H7 (cell line): ENCODE results near the gene AOPEP. TPM values are rescaled to one million over a fixed set of nuclear protein-coding genes. Genes with fewer than 3 reads are reported as not detected.

Experiments
- DNase-seq: peaks from one replicate; pipeline ENCODE4 v3.0.0; 2012
- H3K27me3 ChIP-seq: 2 replicates; pipeline ENCODE4 v1.6.0; 2011; ENCODE audit warnings: mild to moderate bottlenecking, low read length; ENCODE audit not compliant: control insufficient read depth, insufficient read depth
- H3K36me3 ChIP-seq: replicated peaks from 2 replicates; pipeline ENCODE4 v1.5.1; 2011; ENCODE audit warnings: low read length; ENCODE audit not compliant: control insufficient read depth, insufficient read depth
- H3K4me3 ChIP-seq: 2 replicates; pipeline ENCODE4 v1.5.1; 2011; ENCODE audit warnings: low read depth, mild to moderate bottlenecking, control low read depth, low read length, moderate library complexity; ENCODE audit not compliant: insufficient read depth
- total RNA-seq: library from RNA; depleted of rRNA; stranded (reverse); fragments of >200 nt; shearing (Covaris generic); gene quantifications from 2 replicates; pipeline ENCODE4 v1.2.3, GENCODE V29; 2014; rRNA removed

Gene AOPEP, protein sequence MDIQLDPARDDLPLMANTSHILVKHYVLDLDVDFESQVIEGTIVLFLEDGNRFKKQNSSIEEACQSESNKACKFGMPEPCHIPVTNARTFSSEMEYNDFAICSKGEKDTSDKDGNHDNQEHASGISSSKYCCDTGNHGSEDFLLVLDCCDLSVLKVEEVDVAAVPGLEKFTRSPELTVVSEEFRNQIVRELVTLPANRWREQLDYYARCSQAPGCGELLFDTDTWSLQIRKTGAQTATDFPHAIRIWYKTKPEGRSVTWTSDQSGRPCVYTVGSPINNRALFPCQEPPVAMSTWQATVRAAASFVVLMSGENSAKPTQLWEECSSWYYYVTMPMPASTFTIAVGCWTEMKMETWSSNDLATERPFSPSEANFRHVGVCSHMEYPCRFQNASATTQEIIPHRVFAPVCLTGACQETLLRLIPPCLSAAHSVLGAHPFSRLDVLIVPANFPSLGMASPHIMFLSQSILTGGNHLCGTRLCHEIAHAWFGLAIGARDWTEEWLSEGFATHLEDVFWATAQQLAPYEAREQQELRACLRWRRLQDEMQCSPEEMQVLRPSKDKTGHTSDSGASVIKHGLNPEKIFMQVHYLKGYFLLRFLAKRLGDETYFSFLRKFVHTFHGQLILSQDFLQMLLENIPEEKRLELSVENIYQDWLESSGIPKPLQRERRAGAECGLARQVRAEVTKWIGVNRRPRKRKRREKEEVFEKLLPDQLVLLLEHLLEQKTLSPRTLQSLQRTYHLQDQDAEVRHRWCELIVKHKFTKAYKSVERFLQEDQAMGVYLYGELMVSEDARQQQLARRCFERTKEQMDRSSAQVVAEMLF
- total RNA-seq = 9.2 and 12.1 TPM in 2 replicates

DNA sequence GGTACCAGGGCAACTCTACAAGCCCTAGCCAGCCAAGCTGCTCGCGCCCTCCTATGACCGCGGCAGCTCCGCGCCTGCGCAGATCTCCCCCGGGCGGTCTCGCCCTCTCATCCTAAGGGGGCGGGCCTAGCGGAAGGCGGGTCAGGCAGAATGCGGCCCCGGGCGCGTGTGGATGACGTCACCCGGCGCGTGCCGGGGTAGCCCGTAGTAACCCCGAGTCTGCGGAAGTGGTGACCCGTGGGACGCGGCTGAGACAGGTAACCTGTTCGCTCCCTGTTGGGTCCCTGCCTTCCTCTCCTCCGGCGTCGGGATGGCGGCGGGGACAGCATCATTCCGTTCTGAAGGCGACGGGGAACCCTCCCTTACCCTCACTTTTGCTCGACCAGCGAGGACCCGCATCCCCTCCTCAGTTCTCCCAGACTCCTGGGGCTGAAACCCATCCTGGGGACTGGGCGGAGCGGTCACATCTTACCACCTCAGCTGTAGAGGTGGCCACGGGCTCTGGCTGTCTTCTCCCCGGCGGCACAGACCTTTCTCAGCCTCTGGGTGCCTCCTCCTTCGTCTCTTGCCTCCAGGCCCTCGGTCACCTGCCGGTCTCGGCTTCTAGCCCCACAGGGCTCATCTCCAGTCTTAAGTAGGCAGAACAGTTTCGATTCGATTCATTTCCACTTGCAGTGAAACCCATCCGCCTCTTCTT lies at the start of gene AOPEP:
TSS of gene AOPEP (plus strand) at position 205 of the 697 bp plus-strand sequence. CDS start 33,085 bp downstream, outside the sequence.
- Histone ChIP-seq H3K36me3 (no peaks in the 10 kb centered on the region), H3K4me3 (peak within 1 kb of the TSS; percentile 83), H3K27me3 (no peaks in the 10 kb centered on the region)
- peak; percentile 99 for DNase-seq

DNA sequence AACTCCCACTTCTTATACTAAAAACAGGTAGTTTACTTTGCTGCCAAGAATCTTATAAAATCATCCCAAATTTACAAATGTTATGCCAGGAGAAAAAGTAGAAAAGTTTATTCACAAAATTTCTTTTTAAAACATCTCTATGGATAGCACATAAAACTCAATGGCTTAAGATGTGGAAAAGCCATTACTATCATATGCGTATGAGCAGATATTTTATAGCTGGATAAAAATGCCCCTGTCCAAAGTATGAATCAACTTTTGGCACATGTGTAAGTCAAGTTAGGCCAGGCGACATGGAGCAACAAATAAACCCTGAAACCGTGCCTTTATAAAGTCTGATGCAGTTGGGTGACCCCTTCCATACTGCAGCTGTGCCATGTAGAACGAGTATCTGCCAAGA lies 48.6 kb upstream of the AOPEP start:
- no peaks in the 10 kb centered on the region for H3K36me3 ChIP-seq
- no peaks in the 10 kb centered on the region for H3K27me3 ChIP-seq
- no peak for DNase-seq
- no peak overlapping the region for H3K4me3 ChIP-seq

DNA sequence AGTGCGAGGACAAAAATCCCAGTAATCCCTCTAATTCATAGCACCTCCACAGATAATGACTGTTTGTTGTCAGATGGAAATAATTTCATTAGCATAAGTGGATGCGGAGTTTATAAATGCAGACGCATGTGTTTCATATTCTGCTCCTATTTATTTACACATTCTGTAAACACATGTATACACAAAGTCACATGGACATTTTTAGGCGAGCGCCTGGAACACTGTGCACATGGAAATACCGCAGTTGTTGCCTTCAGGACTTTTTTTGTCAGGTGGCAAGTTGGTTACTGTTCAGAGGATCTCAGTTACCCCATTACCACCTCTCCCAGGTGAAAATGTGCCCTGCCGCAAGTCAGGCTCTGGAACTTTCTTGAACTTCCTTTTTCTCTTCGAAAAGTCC lies 46.9 kb upstream of the AOPEP start:
- Histone ChIP-seq H3K27me3 (no peaks in the 10 kb centered on the region), H3K4me3 (no peak overlapping the region), H3K36me3 (no peaks in the 10 kb centered on the region)
- no peak for DNase-seq

DNA sequence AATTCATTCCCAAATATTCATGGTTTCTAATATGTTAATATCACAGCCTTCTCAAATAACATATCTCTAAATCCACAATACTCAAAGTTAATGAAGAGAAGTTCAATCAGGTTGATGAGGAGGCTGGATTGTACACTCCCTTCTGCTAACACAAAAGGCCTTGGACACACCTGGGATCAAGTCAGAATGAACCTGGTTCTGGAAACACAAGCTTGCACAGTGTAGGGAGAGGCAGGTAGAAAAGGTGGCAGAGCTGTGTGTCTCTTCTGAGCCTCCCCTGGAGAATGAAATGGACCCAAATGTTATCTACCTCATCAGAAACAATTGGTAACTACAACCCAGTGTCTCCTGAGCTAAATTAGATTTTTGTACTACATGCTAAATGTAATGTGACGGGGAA lies 46.5 kb upstream of the AOPEP start:
- no peak for DNase-seq
- H3K27me3 ChIP-seq = no peaks in the 10 kb centered on the region
- no peak overlapping the region for H3K4me3 ChIP-seq
- no peaks in the 10 kb centered on the region for H3K36me3 ChIP-seq

DNA sequence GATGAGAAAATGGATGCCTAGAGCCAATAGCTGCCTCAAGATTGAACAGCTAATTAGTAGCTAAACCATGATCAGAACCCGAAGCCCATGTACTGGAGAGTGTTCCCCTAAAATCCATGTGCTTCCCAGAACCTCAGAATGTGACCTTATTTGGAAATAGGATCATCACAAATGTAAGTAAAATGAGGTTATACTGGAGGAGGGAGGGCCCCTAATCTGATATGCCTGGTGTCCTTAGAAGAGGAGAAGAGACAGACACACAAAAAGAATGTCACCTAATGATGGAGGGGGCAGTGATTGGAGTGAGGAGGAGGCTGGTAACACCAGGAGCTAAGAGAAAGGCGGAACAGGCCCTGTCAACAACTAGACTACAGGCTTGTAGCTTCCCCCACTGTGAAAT lies 45.9 kb upstream of the AOPEP start:
- no peak for DNase-seq
- no peaks in the 10 kb centered on the region for H3K36me3 ChIP-seq
- no peak overlapping the region for H3K4me3 ChIP-seq
- no peaks in the 10 kb centered on the region for H3K27me3 ChIP-seq

DNA sequence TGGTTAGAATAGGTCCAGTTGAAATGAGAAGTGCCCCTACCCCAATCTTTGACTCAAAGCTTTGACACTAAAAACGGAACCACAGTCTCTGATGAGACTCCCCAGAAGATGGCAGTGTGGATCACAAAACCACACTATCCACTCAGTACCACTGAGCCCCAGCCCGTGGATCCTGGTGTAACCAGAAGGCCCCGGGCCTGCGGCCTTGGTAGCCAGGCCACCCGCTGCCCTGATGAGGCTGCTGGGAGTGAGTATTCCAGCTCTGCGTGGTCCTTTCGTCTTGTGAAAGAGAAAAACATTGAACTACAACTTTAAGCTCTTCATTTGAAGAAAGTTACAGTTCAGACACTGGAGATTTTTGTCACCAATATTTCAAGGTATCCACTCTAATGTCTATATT lies 45.0 kb upstream of the AOPEP start:
- Histone ChIP-seq H3K27me3 (no peaks in the 10 kb centered on the region), H3K4me3 (no peak overlapping the region), H3K36me3 (no peaks in the 10 kb centered on the region)
- peak; percentile 78 for DNase-seq

DNA sequence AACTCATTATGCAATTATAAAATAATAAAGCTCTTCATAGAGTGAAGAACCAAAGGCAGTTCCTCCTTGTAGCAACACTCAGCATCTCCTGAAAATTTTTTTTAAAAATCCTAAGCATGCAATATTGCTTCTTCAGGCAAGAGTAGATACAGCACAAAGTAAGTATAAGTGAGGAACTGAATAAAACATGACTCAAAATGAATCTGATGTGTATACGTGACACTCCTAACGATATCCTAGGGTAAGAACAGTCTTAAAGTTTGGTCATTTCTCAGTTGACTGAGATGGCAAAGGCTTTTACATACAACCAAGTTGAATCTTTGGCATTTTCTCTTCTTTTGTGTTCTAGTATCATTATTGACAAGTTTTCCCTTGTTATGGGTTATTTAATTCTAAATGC lies 41.1 kb upstream of the AOPEP start:
- no peaks in the 10 kb centered on the region for H3K27me3 ChIP-seq
- no peaks in the 10 kb centered on the region for H3K36me3 ChIP-seq
- H3K4me3 ChIP-seq = no peak overlapping the region
- no peak for DNase-seq

DNA sequence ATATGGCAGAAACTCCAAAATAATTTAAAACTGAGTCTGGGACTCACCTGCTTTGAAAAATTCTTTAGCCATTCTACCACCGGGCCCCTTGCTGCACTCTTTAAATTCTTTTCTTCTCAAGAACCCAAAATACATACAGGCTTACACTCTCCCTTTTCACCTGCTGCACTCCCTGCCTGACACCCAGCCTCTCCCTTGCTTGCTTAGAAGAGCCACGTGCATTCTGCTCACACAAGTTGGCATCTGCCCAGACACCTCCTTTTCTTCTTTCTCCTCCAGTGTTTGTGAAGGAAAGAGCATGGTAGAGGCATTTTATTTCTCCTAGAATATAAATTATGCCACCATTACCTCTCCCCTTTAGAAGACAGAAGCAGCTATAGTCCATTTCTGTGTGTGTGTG lies 39.0 kb upstream of the AOPEP start:
- H3K27me3 ChIP-seq = no peaks in the 10 kb centered on the region
- no peaks in the 10 kb centered on the region for H3K36me3 ChIP-seq
- no peak for DNase-seq
- H3K4me3 ChIP-seq = no peak overlapping the region

DNA sequence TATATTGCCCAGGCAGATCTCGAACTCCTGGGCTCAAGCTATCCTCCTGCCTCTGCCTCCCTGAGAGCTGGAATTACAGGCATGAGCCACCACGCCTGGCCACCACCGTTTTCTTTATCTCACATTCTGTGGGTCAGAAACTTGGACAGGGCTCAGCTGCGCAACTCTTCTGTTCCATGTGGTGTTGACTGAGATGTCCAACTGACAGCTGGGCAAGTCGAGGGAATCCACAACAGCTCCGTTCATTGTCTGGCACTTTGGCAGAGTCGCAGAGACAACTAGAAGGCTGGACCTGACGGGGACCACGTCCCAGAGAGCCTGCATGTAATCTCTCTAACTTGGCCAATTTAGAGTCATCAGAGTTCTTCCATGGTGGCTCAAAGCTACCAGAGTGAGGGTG lies 36.2 kb upstream of the AOPEP start:
- no peaks in the 10 kb centered on the region for H3K27me3 ChIP-seq
- no peak overlapping the region for H3K4me3 ChIP-seq
- no peak for DNase-seq
- no peaks in the 10 kb centered on the region for H3K36me3 ChIP-seq

DNA sequence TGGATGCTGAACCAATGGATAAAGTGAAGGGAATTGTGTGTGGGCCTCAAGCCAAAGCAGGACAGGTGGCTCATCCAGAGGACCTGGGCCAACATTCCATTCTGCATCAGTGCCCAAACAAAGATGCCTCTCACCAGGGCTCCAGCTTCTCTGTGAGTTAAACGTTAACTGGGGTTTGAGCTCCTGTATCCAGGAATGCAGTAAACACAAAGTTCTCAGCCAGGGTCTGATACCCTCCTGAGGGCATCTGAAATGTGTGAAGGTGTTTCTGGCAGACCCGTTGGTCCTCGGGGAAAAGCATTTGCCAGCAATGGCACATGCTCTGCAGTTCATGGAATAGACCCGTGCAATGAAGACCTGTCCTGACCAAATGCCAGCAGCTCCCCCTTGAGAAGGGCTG lies 33.9 kb upstream of the AOPEP start:
- no peaks in the 10 kb centered on the region for H3K27me3 ChIP-seq
- no peaks in the 10 kb centered on the region for H3K36me3 ChIP-seq
- no peak for DNase-seq
- H3K4me3 ChIP-seq = no peak overlapping the region

DNA sequence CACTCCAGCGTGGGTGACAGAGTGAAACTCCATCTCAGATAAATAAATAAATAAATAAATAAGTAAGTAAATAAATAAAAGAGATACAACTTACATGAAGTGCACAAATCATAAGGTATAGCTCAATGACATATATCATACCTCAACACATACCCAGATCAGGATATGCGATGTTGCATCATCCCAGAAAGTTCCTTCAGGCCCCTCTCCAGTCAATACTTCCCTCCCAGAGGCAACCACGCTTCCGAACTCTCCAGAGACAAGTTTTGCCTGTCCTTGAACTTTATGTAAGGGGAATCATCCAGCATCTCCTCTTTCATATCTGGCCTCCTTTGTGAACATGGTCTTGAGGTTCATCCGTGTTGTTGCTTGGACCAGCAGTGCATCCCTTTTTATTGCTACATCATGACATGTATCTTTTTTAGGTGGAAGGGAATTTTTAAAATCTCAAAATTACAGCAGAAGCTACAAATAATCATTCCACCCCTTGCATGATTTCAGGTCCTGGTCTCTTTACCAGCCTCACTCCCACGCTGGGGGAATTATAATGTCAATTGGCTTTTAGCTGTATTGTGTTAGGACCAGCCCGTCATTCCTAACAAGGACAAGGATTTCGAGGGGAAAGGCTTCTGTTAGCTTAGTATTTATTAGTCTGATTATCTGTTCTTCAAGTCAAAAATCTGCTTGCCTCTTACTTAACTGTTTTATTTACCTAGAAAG lies 32.9 kb upstream of the AOPEP start:
- no peaks in the 10 kb centered on the region for H3K36me3 ChIP-seq
- no peaks in the 10 kb centered on the region for H3K27me3 ChIP-seq
- no peak overlapping the region for H3K4me3 ChIP-seq
- DNase-seq = no peak

DNA sequence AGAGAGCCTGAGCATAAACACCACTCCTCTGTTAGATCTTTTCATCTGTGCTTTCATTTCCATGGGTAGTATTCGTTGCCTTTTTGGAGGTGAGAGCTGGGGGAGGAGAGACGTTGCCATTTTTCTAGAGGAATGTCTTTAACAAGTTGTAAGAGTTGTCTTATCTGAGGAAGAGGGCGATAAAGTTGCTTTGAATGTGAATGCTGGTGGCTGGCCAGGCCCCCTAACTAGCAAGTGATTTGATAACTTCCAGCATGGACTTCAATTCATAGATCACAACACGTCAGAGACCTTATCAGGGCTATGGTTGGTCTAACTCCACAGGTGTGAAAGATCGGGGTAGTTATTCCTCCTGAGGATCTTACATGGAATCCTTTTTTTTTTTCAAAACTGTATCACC lies 30.0 kb upstream of the AOPEP start:
- H3K27me3 ChIP-seq = no peaks in the 10 kb centered on the region
- H3K36me3 ChIP-seq = no peaks in the 10 kb centered on the region
- H3K4me3 ChIP-seq = no peak overlapping the region
- DNase-seq = no peak

DNA sequence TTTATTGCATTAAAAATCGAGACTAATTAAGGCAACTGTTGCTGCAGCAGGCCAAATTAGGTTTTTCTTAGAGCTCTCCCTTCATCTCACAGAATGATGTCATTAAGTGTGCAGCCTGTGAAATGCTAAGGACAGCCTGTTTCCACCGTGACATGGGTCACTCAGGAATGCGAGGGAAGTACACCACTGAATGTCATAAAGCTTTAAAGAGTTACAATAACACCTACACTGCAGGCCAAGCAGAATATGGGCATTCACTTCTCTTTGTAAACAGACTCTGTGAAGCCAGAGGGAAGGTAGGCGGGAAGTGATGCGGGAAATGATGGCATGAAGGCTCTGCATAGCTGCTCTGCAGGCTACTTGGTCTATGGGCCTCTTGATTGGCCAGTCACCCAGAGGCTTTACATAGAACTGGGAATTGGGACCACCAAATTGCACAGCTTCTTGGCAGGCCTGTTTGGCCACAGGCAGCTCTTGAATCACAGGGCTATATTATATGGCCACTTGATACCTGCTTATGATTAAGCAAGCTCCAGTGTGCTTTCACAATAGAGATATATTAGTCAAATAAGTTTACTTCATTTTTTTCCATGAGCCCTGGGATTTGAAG lies 28.4 kb upstream of the AOPEP start:
- no peak for DNase-seq
- Histone ChIP-seq H3K36me3 (no peaks in the 10 kb centered on the region), H3K4me3 (no peak overlapping the region), H3K27me3 (no peaks in the 10 kb centered on the region)
